GM19023 (cell line): ENCODE measurements around the gene EFCAB6.

Experiments used
- ATAC-seq: cut with Tn5 transposase; IDR thresholded peaks from one replicate; pipeline ENCODE4 v1.9.1; 2021; ENCODE audit warnings: mild to moderate bottlenecking, moderate library complexity; ENCODE audit not compliant: unreplicated experiment

The EFCAB6 gene

GRCh38 chr22:43592476-43592875, 219.6 kb downstream of the EFCAB6 start:
- no peak for ATAC-seq

DNA sequence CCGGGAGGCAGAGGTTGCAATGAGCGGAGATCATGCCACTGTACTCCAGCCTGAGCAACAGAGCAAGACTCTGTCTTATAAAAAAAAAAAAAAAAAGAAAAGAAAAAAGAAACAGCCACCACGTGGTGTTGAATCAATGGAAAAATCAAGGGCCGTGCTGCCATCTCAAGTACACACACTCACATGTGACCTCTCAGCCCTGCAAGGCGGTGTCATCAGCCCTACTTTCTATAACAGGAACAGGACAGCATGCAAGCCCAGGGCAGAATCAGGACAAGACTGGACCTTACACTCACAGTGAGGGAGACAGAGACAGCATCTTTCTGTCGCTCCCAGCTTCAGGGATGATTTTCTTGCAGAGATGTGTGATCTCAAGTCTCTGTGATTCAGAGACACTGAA, 220.7 kb downstream of the EFCAB6 start:
- no peak for ATAC-seq

DNA sequence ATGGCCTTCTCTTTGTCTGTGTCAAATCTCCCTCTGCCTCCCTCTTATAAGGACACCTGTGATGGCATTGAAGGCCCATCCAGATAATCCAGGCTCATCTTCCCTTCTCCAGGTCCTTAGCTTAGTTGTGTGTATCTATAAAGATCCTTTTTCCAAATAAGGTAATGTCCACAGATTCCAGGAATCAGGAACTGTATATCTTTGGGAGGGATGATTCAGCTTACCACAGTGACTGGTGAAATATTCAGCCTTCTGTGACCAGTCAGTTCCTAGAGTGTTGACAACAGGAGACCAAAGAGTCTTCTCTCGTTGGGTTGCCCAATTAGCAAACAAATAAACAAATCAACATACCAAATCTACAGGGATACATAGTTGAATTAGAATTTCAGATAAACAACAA, 224.5 kb downstream of the EFCAB6 start:
- ATAC-seq = no peak

DNA sequence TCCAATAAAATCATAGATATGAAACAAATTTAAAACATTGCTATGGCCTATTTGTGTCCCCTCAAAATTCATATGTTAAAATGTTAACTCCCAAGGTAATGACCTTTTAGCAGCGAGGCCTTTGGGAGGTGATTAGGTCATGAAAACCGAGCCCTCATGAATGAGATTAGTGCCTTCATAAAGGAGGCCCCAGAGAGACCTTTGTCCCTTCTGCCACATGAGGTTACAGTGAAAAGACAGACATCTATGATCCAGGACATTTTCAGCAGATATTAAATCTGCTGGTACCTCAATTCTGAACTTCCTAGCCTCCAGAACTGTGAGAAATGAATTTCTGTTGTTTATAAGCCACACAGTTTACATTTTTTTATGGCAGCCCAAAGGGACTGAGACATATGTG, 228.6 kb downstream of the EFCAB6 start:
- no peak for ATAC-seq

GRCh38 chr22:43582394-43582793, 229.7 kb downstream of the EFCAB6 start:
- no peak for ATAC-seq

DNA sequence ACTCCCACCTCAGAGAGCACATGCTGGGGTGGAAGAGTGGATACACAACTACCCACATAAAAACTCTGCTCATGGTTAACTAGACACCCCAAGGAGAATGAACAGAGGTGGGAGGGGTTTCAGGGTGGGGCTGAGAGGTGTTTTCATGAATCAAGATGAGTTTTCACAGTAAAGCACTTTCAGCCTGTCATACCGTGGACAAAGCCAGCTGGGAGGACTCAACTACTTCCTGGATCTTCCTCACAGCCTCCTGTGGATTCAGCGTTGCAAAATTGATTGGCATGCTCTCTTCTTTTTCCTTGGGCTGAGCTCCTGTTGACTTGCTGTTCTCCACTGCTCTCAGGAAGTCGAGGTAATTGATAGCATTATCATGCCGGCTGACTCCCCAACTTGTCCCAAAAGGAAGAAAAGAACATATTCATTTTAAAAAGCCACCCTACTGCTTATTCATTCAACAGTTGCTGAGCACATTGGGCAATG, 231.8 kb downstream of the EFCAB6 start:
- no peak for ATAC-seq

GRCh38 chr22:43574738-43575137, 237.4 kb downstream of the EFCAB6 start:
- no peak for ATAC-seq

DNA sequence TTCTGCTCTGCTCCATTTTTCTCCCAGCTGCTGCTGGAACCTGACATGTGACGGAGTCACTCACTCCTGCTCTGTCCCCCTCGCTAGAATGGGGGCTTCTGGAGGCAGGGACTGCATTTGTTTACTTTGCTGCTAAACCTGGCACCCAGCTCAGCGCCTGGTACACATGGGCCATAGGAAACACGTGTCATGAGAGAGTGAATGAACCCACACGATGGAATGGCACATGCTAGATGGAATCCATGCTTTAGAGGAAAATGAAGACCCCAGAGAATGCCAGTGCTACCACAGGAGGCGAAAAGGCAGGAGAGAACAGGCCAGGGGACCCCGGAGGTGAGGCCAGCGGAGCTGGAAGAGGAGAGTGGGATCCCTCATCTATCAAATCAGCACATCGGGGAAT, 239.4 kb downstream of the EFCAB6 start:
- ATAC-seq = no peak

DNA sequence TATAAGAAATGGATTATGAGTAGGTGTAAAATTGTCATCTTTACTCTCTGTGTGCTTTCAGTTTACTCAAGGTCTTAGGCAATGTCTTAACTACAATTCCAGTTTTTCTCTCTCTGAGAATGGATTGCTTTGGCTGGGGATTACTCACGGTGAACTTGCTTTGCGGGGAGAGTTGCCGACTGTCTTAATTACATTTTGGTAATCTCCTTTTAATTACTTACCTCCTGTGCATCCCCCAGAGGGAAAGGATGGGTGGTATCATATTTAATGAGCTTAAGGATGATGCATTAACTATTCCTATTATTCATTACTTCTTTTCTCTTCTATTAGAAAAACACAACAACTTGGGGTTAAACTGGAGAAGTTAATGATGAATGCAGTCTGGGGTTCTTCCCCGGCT, 240.9 kb downstream of the EFCAB6 start:
- ATAC-seq = no peak

DNA sequence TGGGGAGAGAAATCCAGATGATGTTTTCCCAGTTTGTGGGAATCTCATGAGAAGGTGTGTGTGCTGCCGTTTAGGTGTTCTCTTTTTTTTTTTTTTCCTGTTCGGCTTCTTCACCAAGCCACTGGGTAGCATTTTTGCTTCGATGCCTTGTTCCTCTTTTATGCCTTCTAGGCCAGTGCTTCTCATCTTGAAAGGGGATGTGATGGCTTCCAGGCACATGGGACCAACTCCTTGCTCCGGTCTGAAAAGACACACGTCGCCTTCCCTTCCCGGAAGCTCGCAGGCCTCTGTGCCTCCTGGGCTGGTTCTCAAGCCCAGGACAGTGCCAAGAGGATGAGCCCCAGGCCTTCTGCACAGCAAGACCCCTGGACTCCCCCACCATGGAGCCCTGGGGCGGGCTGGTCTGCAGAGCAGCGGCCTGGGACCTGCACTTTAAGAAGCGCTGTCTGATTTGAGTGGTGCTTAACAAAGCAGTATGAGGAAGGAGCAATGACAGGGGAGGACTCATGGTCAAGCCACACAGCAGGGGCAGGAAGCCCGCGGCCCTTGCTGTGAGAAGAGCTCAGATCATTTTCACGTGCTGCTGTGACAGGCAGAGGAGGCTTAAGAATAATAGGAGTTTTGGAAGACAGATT, 241.5 kb downstream of the EFCAB6 start:
- no peak for ATAC-seq

DNA sequence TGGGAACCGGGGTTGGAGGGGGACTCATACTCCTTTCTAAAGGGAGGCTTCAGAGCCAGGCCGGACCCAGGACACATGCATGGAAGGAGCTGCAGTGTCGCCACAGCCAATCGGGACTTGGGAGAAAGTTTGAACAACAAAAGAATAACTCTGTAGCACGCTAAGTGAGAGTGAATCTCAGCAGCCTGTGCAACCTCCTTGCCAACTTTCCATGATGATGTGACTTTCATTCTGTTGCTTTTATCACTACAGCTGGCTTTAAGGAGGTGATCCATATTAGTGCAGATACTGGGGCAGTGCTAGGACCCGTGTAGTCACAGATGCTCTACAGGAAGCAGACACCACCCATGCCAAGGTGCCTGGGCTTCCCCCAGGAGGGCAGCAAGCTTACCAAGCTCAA, 243.0 kb downstream of the EFCAB6 start:
- no peak for ATAC-seq

- no peak for ATAC-seq
Measured at GRCh38 chr22:43567691-43568324, 244.3 kb downstream of the EFCAB6 start.

DNA sequence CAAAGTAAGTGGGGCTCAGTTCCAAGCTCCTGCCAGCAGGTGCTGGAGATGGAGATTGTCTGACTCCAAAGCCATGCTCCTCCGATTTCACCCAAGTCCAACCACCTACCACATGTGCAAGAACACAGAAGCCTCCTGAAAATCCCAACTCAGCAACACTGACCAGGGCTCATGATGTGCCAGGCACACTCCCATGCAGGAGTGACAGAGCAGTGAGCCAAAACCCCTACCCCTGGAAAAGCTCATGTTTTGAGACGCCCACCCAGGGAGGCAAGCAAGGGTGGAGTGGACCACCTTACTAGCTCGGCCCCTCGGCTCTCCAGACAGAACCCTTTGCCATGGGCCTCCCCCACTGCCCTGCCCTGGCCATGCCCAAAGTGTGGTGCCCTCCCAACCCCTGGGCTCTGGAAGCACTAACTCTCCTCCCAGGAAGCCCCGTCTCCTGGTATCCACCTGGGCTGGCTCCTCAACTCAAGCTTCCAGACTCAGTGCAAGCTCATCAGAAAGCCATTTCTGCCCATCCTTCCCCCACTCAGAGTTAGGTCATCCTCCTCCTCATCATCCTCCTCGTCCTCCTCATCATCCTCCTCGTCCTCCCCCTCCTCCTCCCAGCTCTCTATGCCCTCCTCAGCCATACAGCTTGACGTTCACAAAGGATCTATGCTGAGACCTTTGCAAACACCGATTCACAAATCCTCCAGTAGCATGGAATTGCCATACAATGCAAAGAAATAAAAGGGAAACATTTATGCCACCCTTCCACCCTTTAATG, 245.4 kb downstream of the EFCAB6 start:
- no peak for ATAC-seq

DNA sequence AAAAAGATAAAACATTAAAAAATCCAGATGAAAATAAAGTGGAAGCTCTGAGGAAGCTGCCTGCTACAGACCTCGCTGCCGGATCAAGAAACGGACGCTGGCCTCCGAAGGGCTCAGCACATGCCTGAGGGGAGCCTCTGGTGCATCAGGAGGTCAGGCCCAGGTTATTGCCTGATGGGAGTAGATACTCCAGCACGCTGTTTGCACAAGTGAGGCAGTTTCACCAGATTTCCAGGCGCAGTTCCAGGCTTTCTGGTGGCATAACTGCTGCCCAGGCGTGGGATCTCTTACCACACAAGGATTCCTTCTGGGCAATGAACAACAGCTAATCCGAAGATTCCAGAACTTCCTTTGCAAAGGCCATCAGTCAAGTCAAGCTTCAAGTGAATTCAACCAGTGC, 246.1 kb downstream of the EFCAB6 start:
- ATAC-seq = no peak

GRCh38 chr22:43564859-43565258, 247.2 kb downstream of the EFCAB6 start:
- no peak for ATAC-seq

DNA sequence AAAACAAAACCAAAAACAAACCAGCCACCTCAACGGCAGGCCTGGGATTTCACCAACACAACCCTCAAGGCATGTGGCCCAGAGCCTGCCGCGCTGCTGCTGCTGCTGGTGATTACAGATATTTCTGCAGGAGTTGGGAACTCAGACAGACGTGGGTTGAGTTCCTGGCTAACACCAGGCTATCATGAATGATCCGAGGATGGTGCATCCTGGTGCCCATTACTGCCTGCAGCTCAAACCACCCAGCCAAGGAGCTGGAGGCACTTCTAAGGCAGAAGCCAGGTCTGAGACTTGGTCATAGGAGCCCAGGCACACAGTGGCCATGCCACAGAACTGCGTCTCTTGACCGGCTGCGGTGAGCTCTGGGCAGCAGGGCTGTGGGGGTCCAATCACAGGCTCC, 248.5 kb downstream of the EFCAB6 start:
- no peak for ATAC-seq

DNA sequence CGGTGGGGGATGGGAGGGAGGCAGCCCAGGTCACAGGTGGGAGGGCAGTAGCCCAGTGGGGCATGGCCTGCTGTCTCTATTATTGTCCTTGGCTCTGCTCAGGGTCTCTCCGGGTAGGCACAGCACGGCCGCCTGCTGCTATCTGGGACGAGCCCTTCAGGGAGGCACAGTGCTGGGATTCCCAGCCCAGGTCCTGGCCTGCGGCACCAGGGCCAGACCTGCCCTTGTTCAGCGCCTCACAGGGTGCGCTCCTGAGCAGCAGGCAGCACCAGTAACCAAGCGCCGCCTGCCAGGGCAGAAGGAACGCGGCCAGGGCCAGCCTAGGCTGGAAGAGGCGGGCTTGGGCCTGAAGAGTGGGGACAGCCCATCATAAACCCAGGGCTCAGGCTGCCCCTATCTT, 249.3 kb downstream of the EFCAB6 start:
- no peak for ATAC-seq

- ATAC-seq = no peak
Measured at GRCh38 chr22:43561415-43562178, 250.5 kb downstream of the EFCAB6 start.

DNA sequence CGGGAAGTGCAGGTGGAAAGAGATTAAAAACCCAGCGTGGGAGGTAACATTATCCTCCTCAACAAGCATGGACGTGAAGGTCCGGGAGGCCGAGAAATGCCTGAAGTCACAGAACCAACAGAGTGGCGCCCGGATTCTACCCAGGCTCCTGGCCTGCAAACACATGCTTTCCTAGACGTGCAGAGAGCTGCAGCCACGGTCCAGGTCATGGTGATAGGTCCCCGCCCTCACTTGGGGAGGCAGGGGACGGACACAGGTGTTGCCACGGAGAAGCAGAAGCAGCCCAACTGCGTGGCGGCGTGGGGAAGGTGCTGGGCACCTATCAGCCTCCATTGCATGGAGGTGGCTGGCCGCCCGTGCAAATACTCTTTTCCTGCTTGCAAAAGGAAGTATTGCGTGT, 251.5 kb downstream of the EFCAB6 start:
- ATAC-seq = no peak

GRCh38 chr22:43555561-43556515, 256.3 kb downstream of the EFCAB6 start:
- ATAC-seq = no peak
